GM18858 (cell line): ENCODE measurements around the gene ADCY6.

ENCODE experiments used
- ATAC-seq: cut with Tn5 transposase; IDR thresholded peaks from one replicate; pipeline ENCODE4 v1.9.1; 2021; ENCODE audit not compliant: unreplicated experiment

Gene ADCY6

DNA sequence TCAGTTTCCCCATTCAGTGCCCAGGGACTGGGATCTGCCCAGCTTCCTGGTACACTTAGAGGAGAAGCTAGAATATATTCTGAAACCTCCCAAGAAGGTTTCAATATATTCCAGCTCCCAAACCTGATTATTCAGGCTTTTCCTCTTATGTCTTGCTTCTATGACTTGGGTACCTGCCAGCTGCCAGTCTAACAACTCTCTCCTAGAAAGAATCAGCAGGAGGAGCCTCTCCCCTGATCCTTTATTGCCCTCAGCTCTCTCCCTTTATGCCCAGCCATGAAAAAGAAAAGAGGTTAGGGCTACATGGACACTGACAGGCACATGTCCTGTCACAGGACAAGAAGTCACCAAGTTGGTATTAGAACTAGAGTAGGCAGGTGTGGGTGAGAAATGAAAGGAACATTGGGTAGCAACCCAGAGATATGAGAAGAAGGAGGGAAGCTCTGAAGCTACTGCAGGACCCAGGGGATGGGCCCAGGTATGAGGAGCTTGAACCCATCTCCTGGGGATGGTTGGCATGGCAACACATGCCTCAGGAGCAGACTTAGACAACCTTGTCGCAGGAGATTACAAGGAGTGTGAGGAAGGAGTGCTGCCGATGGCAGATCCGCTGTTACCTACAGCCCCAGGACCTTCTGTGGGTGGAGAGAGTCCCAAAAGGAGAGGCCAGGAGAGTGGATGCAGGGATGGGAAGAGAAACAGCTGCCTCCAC lies 27.4 kb upstream of the ADCY6 start:
- no peak for ATAC-seq

GRCh38 chr12:48815126-48816110 lies 26.5 kb upstream of the ADCY6 start:
- no peak for ATAC-seq

DNA sequence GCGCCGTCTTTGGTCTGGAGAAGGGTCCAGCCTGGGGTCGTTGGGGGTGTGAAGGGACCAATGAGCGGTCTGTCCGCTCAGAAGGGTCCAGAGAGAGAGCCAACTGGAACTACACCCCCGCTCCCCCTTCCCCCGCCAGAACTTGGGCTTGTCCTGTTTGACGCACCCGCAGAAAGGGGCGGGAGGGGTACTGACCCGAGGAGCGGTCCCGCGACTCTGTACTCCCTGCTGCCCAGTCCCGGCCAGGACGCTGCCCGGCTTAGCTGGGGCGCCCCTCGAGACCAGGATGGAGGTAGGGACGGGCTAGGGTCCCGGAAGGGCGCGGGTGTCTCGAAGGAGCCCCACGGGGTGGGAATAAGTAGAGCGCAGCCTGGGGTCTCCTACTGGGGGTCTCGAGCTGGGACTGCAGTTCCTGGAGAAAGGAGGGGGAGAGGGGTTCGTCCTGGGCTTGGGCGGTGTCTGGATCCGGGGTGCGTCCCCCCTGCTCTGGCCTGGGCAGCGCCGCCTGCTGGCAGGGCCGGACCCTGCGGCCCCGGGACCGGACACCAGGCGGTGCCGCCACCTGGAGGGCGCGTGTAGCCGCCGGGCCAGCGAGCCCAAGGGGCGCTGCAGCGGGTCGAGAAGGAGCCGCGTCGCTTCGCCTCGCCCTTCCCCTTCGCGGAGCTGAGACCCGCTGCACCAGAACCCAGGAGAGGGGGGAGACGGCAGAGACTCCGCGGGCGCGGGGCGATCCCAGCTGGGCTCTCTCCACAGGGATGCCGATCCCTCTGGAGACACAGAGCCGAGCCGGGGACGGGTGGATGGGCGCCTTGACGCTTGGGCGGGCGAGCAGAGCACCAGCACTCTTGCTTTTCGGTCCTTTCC lies 25.6 kb upstream of the ADCY6 start:
- peak; percentile 63 for ATAC-seq

DNA sequence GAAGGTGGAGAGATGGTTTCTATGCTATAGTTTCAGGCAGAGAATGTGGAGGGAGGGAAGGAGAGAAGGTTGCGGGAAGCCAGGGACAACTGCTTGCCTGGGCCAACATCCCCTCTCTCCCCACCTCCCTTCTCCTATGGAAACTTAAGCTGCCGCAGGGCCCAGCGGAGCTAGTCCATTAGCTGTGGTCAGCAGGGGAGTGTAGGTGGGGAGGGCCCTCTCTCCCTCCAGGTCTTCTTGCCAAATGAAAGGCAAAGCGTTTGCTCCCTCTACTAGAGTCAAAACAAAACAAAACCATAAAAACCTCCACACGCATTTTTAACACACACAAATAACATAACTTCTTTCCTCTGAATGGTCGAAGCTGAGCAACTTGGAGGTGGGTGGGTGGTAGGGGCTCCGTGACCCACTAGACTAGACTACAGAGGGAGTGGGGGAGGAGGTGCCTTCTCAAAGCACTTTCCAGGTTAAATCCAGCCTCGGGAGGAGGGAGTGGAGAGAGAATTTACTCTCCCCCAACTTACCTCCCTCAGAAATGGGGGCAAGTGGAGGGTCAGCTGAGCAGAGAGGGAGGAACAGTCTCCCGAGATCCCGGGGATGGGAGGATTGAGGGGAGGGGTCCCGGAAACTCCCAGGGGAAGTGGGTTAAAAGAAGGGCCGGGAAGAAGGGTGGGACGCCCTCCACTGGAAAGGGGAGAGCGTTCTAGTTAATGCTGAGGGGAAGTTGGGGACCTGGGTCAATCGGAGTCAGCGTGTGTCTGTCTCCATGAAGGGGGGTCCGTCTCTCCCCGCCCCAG lies 24.8 kb upstream of the ADCY6 start:
- ATAC-seq, result no peak

DNA sequence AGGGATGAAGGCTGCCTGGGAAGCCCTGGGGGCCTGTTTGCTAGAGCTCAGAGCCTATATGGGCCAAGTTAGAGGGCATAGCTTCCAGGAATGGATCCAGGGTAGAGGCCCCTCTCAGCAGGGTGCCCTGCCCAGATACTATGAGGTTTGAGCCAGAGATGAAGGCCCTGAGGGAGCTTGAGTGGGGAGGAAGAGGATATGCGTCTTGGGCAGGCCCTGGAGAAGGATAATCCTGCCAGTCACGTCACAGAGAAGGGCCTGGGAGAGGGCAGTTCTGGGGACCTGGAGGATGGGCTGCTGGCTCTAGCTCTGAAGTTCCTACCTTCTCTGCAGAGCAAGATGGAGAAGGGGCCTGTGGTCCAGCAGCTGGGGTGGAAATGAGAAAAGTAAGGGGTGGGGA lies 23.5 kb upstream of the ADCY6 start:
- no peak for ATAC-seq

DNA sequence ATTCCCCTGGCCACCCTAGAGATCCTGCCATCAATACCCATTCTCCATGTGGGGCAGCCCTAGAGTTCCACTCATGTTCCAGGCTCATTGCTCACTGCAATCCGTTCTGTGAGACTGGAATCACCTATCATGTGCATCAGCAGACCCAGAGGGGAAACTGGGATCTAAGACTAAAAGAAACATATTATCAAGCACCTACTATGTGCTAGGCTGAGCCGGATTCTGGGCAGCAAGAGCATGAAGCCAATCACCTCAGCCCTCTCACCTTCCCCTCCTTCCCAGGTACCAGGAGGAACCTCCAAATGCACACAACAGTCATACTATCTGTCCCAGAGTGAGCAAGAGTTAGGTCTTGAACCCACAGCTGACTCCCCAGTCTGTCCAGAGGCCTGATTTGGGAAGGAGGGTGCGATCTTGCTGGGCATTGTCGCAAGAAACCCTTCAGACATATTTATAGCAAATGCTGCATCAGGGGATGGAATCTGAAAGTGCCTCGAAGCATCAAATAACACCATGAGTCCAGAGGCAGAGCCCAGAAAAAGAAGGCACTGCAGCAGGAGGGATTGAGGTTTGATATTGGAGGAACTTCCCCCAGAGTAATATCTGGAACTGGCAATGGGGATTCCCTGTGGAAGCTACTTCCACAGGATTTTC lies 22.7 kb upstream of the ADCY6 start:
- ATAC-seq, result no peak

DNA sequence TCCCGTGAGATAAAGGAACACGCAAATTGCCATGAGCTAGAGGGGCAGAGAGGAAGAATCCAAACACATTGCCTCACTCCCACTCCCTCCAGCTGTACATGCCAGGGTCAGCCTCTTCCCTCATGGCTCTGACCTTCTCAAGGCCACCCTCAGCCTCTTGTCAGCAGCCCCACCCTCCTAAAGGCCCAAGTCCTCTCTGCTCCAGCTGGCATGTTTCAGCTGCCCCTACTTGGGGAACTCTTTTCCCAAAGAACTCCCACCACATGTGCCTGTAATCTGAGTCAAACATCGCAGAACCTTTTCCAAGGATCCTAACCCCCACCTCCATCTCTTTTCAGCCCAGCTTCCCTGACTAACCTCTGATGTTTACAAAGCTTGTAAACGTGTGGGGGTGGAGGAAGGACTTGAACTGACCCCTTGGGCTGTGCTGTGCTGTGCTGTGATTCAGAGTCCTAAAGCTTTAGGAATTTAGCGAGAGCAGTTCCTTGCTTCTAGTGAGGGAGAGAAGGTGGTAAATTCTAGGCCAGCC lies 22.1 kb upstream of the ADCY6 start:
- ATAC-seq, result no peak

DNA sequence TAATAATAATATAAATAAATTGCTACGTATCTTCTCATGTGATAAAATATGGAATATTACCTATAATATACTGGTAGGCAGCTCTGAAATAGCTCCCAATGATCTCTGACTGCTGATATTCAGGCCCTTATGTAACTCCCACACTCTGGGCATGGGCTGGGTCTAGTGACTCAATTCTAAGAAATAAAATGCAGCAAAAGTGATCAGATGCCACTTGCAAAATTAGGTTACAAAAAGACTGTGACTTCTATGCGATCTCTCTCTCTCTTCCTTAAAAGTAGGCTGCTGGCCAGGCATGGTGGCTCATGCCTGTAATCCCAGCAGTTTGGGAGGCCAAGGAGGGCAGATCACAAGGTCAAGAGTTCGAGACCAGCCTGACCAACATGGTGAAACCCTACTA lies 19.1 kb upstream of the ADCY6 start:
- no peak for ATAC-seq

GRCh38 chr12:48803675-48804074 lies 14.8 kb upstream of the ADCY6 start:
- no peak for ATAC-seq

GRCh38 chr12:48800971-48801370 lies 12.1 kb upstream of the ADCY6 start:
- no peak for ATAC-seq

GRCh38 chr12:48800457-48800856 lies 11.6 kb upstream of the ADCY6 start:
- no peak for ATAC-seq

DNA sequence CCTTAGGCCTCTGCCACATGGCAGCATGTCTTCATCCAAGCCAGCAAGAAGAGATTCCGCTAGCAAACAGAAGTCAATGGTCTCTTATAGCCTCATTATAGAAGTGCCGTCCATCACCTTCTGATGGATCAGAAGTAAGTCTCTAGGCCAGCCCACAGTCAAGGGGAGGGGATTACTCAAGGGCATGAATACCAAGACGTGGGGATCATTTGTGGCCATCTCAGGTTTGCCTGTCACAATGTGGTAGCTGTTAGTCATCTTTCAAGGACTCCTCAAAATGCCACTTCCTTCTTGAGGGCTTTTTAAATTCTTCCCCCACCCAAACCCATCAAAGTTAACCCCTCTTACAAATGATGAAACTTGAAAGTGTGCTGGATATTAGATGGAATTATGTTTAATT lies 8.1 kb upstream of the ADCY6 start:
- no peak for ATAC-seq

- no peak for ATAC-seq
Measured at GRCh38 chr12:48795550-48796455, 6.9 kb upstream of the ADCY6 start.

DNA sequence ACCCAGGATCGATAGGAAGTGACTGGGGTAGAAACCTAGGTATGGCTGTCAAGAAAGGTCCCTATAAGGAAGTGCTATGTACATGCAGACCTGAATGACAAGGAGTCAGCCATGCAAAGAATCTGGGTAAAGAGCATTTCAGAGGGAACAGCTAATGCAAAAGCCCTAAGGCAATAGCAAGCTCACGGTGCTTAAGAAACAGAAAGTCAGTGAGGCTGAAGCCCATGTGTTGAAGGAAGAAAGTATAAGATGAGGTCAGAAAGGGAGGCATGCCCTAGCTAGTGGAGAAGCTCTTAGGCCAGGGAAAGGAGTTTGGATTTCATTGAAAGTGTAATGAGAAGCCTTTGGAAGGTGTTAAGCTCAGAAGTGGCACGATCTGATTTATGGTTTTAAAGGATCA lies 6.0 kb upstream of the ADCY6 start:
- ATAC-seq, result no peak

DNA sequence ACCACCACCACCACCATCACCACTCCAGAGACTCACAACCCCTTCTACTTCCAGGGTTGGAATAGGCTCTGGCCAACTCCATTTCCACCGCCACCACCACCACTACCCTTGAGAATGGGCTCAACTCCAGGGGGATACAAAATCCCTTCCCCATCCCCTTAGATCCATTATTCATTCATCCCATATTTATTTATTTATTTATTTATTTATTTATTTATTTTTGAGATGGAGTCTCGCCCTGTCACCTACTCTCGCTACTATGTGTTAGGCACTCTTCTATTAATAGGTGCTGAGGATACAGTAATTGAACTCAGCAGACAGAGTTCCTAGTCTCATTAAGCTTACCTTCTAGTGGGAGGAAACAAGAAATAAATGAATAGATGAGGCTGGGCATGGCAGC lies 4.8 kb upstream of the ADCY6 start:
- ATAC-seq, result no peak

- ATAC-seq, result no peak
Measured at GRCh38 chr12:48789858-48790326, 1.0 kb upstream of the ADCY6 start.

GRCh38 chr12:48788524-48788853 lies 400 bp downstream of the ADCY6 start:
- no peak for ATAC-seq

GRCh38 chr12:48787791-48788523 lies 932 bp downstream of the ADCY6 start:
- ATAC-seq, result no peak
